Caco-2 (cell line): ENCODE measurements around the gene TDP2. TPM values are rescaled to one million over a fixed set of nuclear protein-coding genes. Genes with fewer than 3 reads are reported as not detected.

ENCODE experiments used
- BruUV-seq: library from RNA; stranded (reverse); fragments of 400-500 nt; replicated peaks from 2 replicates; lab custom pipeline; 2021; lab: Mats Ljungman, UMichigan
- CTCF ChIA-PET: fragments of 300-600 bp; sonication (Branson Sonifier 250); formaldehyde crosslinking; loops from one replicate; lab custom pipeline; 2022; ENCODE audit warnings: antibody characterized with exemption; lab: Charles Lee
- POLR2A ChIA-PET: fragments of 300-600 bp; sonication (Branson Sonifier 250); formaldehyde crosslinking; loops from one replicate; lab custom pipeline; 2022; ENCODE audit warnings: antibody characterized with exemption; lab: Charles Lee
- DNase-seq, 2 experiments: peaks; one replicate each; pipeline versions ENCODE4 v3.0.0 to v3.0.0-alpha.2; 2020 to 2022
- H3K27me3 ChIP-seq: replicated peaks from 2 replicates; pipeline ENCODE4 v1.6.0; 2011; ENCODE audit warnings: low read length; ENCODE audit not compliant: control insufficient read depth, insufficient read depth
- H3K36me3 ChIP-seq: 2 replicates; pipeline ENCODE4 v1.5.1; 2011; ENCODE audit warnings: low read length; ENCODE audit not compliant: control insufficient read depth, insufficient read depth
- H3K4me1 ChIP-seq: fragments of 250-450 bp; sonication (Bioruptor Pico); 2 replicates; pipeline ENCODE4 v1.5.1; 2020; ENCODE audit warnings: mild to moderate bottlenecking
- H3K4me3 ChIP-seq: 2 replicates; pipeline ENCODE4 v1.5.1; 2011; ENCODE audit warnings: low read depth, mild to moderate bottlenecking, control low read depth, low read length
- H3K9me3 ChIP-seq: fragments of 250-450 bp; sonication (Bioruptor Pico); 2 replicates; pipeline ENCODE4 v1.5.1; 2020; ENCODE audit warnings: mild to moderate bottlenecking, moderate library complexity
- H3K27ac Mint-ChIP-seq: one replicate; pipeline ENCODE4 v1.8.0; 2022; ENCODE audit warnings: mixed read lengths; ENCODE audit not compliant: unreplicated experiment
- H3K27me3 Mint-ChIP-seq: one replicate; pipeline ENCODE4 v1.8.0; 2022; ENCODE audit warnings: mixed read lengths; ENCODE audit not compliant: insufficient read depth, unreplicated experiment
- H3K36me3 Mint-ChIP-seq: one replicate; pipeline ENCODE4 v1.8.0; 2022; ENCODE audit warnings: mild to moderate bottlenecking, mixed read lengths; ENCODE audit not compliant: insufficient read depth, unreplicated experiment
- H3K4me1 Mint-ChIP-seq: one replicate; pipeline ENCODE4 v1.8.0; 2022; ENCODE audit warnings: low read depth, mixed read lengths; ENCODE audit not compliant: unreplicated experiment
- H3K4me3 Mint-ChIP-seq: one replicate; pipeline ENCODE4 v1.8.0; 2022; ENCODE audit warnings: mild to moderate bottlenecking, moderate library complexity, mixed read lengths; ENCODE audit not compliant: unreplicated experiment
- H3K9me3 Mint-ChIP-seq: one replicate; pipeline ENCODE4 v1.8.0; 2022; ENCODE audit warnings: mixed read lengths; ENCODE audit not compliant: unreplicated experiment
- intact Hi-C: fragments of 100-400 bp; cut with micrococcal nuclease; formaldehyde crosslinking; loops from one replicate; pipeline ENCODE4 v1.10.0; 2022; ENCODE audit not compliant: unreplicated experiment
- total RNA-seq: library from RNA; stranded (reverse); gene quantifications from 2 replicates; pipeline ENCODE4 v1.2.3, GENCODE V29; 2022
- TF ChIP-seq, protein P1 (sequence below), 2 experiments: fragments of 200-600 bp in 1 of 2; IDR thresholded peaks; 1 replicate in 1 of 2; 2 replicates in 1 of 2; pipeline versions ENCODE4 v1.5.1 to v1.8.0; 2011 to 2022; ENCODE audit warnings: antibody characterized with exemption in 1 of 2, control low read depth in 1 of 2, inconsistent platforms in 1 of 2, low read depth in 1 of 2, low read length in 1 of 2, mild to moderate bottlenecking in 1 of 2, moderate library complexity in 1 of 2; ENCODE audit not compliant: insufficient read depth in 1 of 2, severe bottlenecking in 1 of 2, unreplicated experiment in 1 of 2

Gene TDP2
- total RNA-seq, 1 experiment from 2014 or later = 46.7 TPM

DNA sequence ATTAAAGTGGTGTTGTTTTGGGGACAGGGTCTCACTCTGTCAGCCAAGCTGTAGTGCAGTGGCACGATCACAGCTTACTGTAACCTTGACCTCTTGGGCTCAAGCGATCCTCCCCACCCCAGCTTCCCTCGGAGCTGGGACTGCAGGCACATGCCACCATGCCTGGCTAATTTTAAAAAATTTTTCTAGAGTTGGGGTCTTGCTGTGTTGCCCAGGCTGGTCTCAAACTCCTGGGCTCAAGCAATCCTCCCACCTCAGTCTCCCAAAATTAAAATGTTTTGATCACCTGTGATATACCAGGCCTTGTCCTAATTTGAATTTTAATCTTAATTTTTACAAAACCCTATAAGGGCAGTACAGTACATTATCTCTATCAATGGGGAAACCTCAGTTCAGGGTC, 25.7 kb upstream of the TDP2 start:
- no peak overlapping the region for H3K4me3 ChIP-seq
- DNase-seq = no peak
- intact Hi-C loops = no loop called here
- no TSS peak for BruUV-seq
- Mint-ChIP-seq H3K4me1 (peaks cover 8% of the 10 kb centered on the region), H3K9me3 (no peaks in the 10 kb centered on the region), H3K27ac (no peak overlapping the region), H3K4me3 (no peak overlapping the region), H3K36me3 (peaks cover 17% of the 10 kb centered on the region), H3K27me3 (no peaks in the 10 kb centered on the region)
- H3K36me3 ChIP-seq = no peaks in the 10 kb centered on the region
- no peaks in the 10 kb centered on the region for H3K9me3 ChIP-seq
- TF ChIP-seq, protein P1, sequence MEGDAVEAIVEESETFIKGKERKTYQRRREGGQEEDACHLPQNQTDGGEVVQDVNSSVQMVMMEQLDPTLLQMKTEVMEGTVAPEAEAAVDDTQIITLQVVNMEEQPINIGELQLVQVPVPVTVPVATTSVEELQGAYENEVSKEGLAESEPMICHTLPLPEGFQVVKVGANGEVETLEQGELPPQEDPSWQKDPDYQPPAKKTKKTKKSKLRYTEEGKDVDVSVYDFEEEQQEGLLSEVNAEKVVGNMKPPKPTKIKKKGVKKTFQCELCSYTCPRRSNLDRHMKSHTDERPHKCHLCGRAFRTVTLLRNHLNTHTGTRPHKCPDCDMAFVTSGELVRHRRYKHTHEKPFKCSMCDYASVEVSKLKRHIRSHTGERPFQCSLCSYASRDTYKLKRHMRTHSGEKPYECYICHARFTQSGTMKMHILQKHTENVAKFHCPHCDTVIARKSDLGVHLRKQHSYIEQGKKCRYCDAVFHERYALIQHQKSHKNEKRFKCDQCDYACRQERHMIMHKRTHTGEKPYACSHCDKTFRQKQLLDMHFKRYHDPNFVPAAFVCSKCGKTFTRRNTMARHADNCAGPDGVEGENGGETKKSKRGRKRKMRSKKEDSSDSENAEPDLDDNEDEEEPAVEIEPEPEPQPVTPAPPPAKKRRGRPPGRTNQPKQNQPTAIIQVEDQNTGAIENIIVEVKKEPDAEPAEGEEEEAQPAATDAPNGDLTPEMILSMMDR (IDR thresholded peaks at IDR 0.05; ENCODE audit: insufficient read depth in 1 of 2, low read depth in 1 of 2, low read length in 1 of 2, severe bottlenecking in 1 of 2, unreplicated experiment in 1 of 2) = no peak
- POLR2A ChIA-PET = no interaction called here
- CTCF ChIA-PET = interaction anchor here (1.1 kb wide), 1 partner anchor 111 kb away, joined by 3 read pairs; no protein-coding TSS in a partner anchor
- no peaks in the 10 kb centered on the region for H3K27me3 ChIP-seq
- no peaks in the 10 kb centered on the region for H3K4me1 ChIP-seq

DNA sequence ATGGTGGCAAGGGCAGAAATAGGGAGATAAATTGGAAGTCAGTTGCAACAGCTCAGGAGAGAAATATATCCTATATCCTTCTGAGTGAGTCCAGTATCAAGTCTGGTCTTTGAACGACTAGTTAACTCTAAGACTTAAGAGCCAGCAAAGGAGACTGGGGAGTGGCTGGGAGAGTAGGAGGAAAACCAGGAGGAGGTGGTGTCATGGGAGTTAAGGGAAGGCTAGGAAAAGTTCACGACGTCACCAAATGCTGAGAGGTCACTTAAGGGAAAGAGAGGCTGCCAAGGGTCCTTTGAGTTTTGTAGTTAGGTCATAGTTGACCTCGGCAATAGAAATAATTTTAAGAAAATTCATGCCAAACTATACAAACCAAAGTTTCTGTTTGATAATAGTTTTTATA, 25.3 kb upstream of the TDP2 start:
- Histone ChIP-seq H3K4me3 (no peak overlapping the region), H3K4me1 (no peaks in the 10 kb centered on the region), H3K27me3 (no peaks in the 10 kb centered on the region), H3K9me3 (no peaks in the 10 kb centered on the region), H3K36me3 (no peaks in the 10 kb centered on the region)
- ChIA-PET POLR2A (no interaction called here), CTCF (interaction anchor here (1.1 kb wide), 1 partner anchor 111 kb away, joined by 3 read pairs; no protein-coding TSS in a partner anchor)
- no peaks in the 10 kb centered on the region for H3K9me3 Mint-ChIP-seq
- no TSS peak for BruUV-seq
- peaks cover 21% of the 10 kb centered on the region for H3K36me3 Mint-ChIP-seq
- DNase-seq = no peak
- peak overlapping the region; percentile 20 for H3K27ac Mint-ChIP-seq
- no peak overlapping the region for H3K4me3 Mint-ChIP-seq
- TF ChIP-seq, protein P1 (IDR thresholded peaks at IDR 0.05; ENCODE audit: insufficient read depth in 1 of 2, low read depth in 1 of 2, low read length in 1 of 2, severe bottlenecking in 1 of 2, unreplicated experiment in 1 of 2) = no peak
- H3K27me3 Mint-ChIP-seq = no peaks in the 10 kb centered on the region
- intact Hi-C loops = no loop called here
- H3K4me1 Mint-ChIP-seq = peaks cover 12% of the 10 kb centered on the region

DNA sequence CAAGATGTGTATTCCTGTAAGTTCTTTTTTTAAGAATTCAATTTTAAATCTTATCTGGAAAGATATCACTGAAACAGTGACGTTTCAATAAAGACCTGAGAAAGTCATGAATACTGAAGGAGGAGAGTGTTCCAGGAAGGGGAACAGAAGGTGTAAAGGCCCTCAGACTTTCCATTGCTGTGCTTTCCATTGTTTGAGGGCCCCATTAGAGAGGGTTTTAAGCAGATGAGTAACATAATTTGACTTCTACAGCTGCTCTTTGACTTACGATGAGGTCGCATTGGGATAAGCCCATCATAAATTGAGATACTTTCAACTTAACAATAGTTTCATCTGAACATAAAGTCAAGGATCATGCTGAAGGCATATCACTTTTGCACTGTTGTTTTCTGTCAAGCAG, 24.9 kb upstream of the TDP2 start:
- no peaks in the 10 kb centered on the region for H3K9me3 Mint-ChIP-seq
- CTCF ChIA-PET = interaction anchor here (1.1 kb wide), 1 partner anchor 110 kb away, joined by 3 read pairs; no protein-coding TSS in a partner anchor
- intact Hi-C loops = no loop called here

More for the DNA sequence above, 24.9 kb upstream of the TDP2 start:
- peak overlapping the region; percentile 20 for H3K27ac Mint-ChIP-seq
- peaks cover 20% of the 10 kb centered on the region for H3K36me3 Mint-ChIP-seq
- Histone ChIP-seq H3K4me3 (no peak overlapping the region), H3K9me3 (no peaks in the 10 kb centered on the region), H3K4me1 (no peaks in the 10 kb centered on the region), H3K36me3 (no peaks in the 10 kb centered on the region), H3K27me3 (no peaks in the 10 kb centered on the region)
- TF ChIP-seq, protein P1 (IDR thresholded peaks at IDR 0.05; ENCODE audit: insufficient read depth in 1 of 2, low read depth in 1 of 2, low read length in 1 of 2, severe bottlenecking in 1 of 2, unreplicated experiment in 1 of 2) = no peak
- no peak for DNase-seq
- H3K27me3 Mint-ChIP-seq = no peaks in the 10 kb centered on the region
- no peak overlapping the region for H3K4me3 Mint-ChIP-seq
- peaks cover 16% of the 10 kb centered on the region for H3K4me1 Mint-ChIP-seq
- POLR2A ChIA-PET = no interaction called here
- BruUV-seq = no TSS peak
